Prostate gland (tissue), 2 donors: ENCODE data around the gene C1orf167.

Experiments
- CTCF ChIP-seq, 4 experiments: fragments of 200-600 bp in 2 of 4; fragments of 450-650 bp in 2 of 4; sonication (generic) in 2 of 4; IDR thresholded peaks; 1 replicate in 3 of 4; 2 replicates in 1 of 4; pipeline ENCODE4 v1.5.1; 2016 to 2019; ENCODE audit warnings: antibody characterized with exemption in 4 of 4, mild to moderate bottlenecking in 2 of 4, moderate library complexity in 2 of 4
- POLR2A ChIP-seq: fragments of 450-650 bp; IDR thresholded peaks from one replicate; pipeline ENCODE4 v1.6.1; 2016; ENCODE audit warnings: antibody characterized with exemption, mild to moderate bottlenecking

- TF ChIP-seq POLR2A (peak; percentile 72), CTCF (IDR thresholded peaks at IDR 0.05) (no peak)
These were observed 29.1 kb downstream of the C1orf167 start for GRCh38 chr1:11790880-11791715.
